K562 (cell line): Measurements from ENCODE around the gene DNAAF8. TPM values are rescaled to one million over a fixed set of nuclear protein-coding genes. Genes with fewer than 3 reads are reported as not detected.

Experiments used
- BCOR ChIP-seq: fragments of 450-650 bp; IDR thresholded peaks from 2 replicates; pipeline ENCODE4 v1.6.1; 2016
- CBX3 ChIP-seq, 2 experiments: IDR thresholded peaks; 1 replicate in 1 of 2; 2 replicates in 1 of 2; pipeline ENCODE4 v1.6.1; 2012; ENCODE audit warnings: inconsistent platforms in 2 of 2, low read length in 2 of 2, borderline replicate concordance in 1 of 2, control low read depth in 1 of 2
- CREM ChIP-seq: IDR thresholded peaks from 2 replicates; pipeline ENCODE4 v1.6.1; 2014; ENCODE audit warnings: antibody characterized with exemption, low read depth
- DDX20 ChIP-seq: fragments of 450-650 bp; IDR thresholded peaks from 2 replicates; pipeline ENCODE4 v1.6.1; 2016; ENCODE audit warnings: missing genetic modification characterization, low read depth, mild to moderate bottlenecking, missing compliant biosample characterization, moderate library complexity
- DIDO1 ChIP-seq: fragments of 450-650 bp; IDR thresholded peaks from 2 replicates; pipeline ENCODE4 v1.6.1; 2016; ENCODE audit warnings: low read depth, missing biosample characterization, missing genetic modification characterization
- FUS ChIP-seq: fragments of 200-400 bp; formaldehyde crosslinking; optimal IDR thresholded peaks from 2 replicates; pipeline ENCODE3; 2017; ENCODE audit warnings: low read depth, low read length
- MBD2 ChIP-seq: sonication (generic); IDR thresholded peaks from 2 replicates; pipeline ENCODE4 v1.6.1; 2016; ENCODE audit warnings: low read depth, borderline replicate concordance
- PHF20 ChIP-seq: fragments of 450-650 bp; IDR thresholded peaks from 2 replicates; pipeline ENCODE4 v1.6.1; 2018; ENCODE audit not compliant: partially characterized antibody
- RAD51 ChIP-seq: fragments of 450-650 bp; IDR thresholded peaks from 2 replicates; pipeline ENCODE4 v1.7.1; 2016; ENCODE audit warnings: low read depth, mild to moderate bottlenecking, borderline replicate concordance
- RBM25 ChIP-seq: fragments of 200-400 bp; formaldehyde crosslinking; IDR thresholded peaks from 2 replicates; pipeline ENCODE4 v1.6.1; 2018; ENCODE audit warnings: low read length, low read depth, moderate library complexity; ENCODE audit not compliant: severe bottlenecking
- RCOR1 ChIP-seq, 2 experiments: IDR thresholded peaks; 2 replicates each; pipeline ENCODE4 v1.6.1; 2012; ENCODE audit warnings: low read depth in 2 of 2, low read length in 2 of 2, borderline replicate concordance in 1 of 2, improper control_type of control experiment in 1 of 2
- RNF2 ChIP-seq: sonication (generic); IDR thresholded peaks from 2 replicates; pipeline ENCODE4 v1.6.1; 2016
- SMAD3 ChIP-seq: fragments of 450-650 bp; formaldehyde crosslinking; conservative IDR thresholded peaks from 2 replicates; pipeline ENCODE4 v1.4.0; 2020; ENCODE audit warnings: mild to moderate bottlenecking
- SMAD4 ChIP-seq: fragments of 250-450 bp; sonication (Bioruptor Pico); conservative IDR thresholded peaks from 2 replicates; pipeline ENCODE4 v1.8.0; 2021; ENCODE audit warnings: inconsistent platforms, mild to moderate bottlenecking, moderate library complexity
- TOE1 ChIP-seq, 2 experiments: fragments of 450-650 bp in 1 of 2; sonication (generic) in 1 of 2; formaldehyde crosslinking in 1 of 2; IDR thresholded peaks; 2 replicates each; pipeline versions ENCODE4 v1.7.1 to v1.8.0; 2016 to 2022; ENCODE audit warnings: borderline replicate concordance in 2 of 2, mild to moderate bottlenecking in 2 of 2, antibody characterized with exemption in 1 of 2, inconsistent platforms in 1 of 2, low read depth in 1 of 2, missing genetic modification reagents in 1 of 2, moderate library complexity in 1 of 2
- ZHX1 ChIP-seq: fragments of 150-350 bp; conservative IDR thresholded peaks from 2 replicates; pipeline ENCODE4 v1.6.1; 2014; ENCODE audit warnings: low read length
- ZKSCAN8 ChIP-seq: fragments of 200-800 bp; sonication (Bioruptor generic); IDR thresholded peaks from 2 replicates; pipeline ENCODE4 v1.6.1; 2016; ENCODE audit warnings: missing genetic modification characterization, missing compliant biosample characterization
- ZNF316 ChIP-seq: fragments of 450-650 bp; IDR thresholded peaks from 2 replicates; pipeline ENCODE4 v1.6.1; 2016
- ZNF586 ChIP-seq: fragments of 450-650 bp; formaldehyde crosslinking; conservative IDR thresholded peaks from 2 replicates; pipeline ENCODE4 v1.4.0; 2020; ENCODE audit warnings: mild to moderate bottlenecking, moderate library complexity
- ZNF592 ChIP-seq: fragments of 450-650 bp; IDR thresholded peaks from 2 replicates; pipeline ENCODE4 v1.6.1; 2017; ENCODE audit warnings: antibody characterized with exemption, mild to moderate bottlenecking
- ZNF766 ChIP-seq: fragments of 200-800 bp; sonication (Bioruptor generic); conservative IDR thresholded peaks from 2 replicates; pipeline ENCODE4 v1.6.1; 2016; ENCODE audit warnings: missing genetic modification characterization, missing compliant biosample characterization
- polyA plus RNA-seq, 8 experiments: library from polyadenylated mRNA; depleted of rRNA in 4 of 8; stranded (reverse) in 5 of 8; unstranded in 3 of 8; fragments of >200 nt; fragmentation: Nextera tagmentation in 2 of 8; fragmentation: Illumina TruSeq in 1 of 8; extraction: Ambion mirVana in 2 of 8; extraction: Trizol in 1 of 8; gene quantifications; 2 replicates each; pipeline versions ENCODE4 v1.2.1 to v1.2.3, GENCODE V29; 2011 to 2014; ENCODE audit warnings: inconsistent platforms in 1 of 8, missing spikeins in 1 of 8
- total RNA-seq, 7 experiments: library from RNA; depleted of rRNA in 6 of 7; stranded (reverse); fragments of >200 nt in 6 of 7; fragmentation: Illumina TruSeq in 2 of 7; extraction: Trizol in 2 of 7; gene quantifications; 2 replicates each; pipeline versions ENCODE4 v1.2.1 to v1.2.3, GENCODE V29; 2011 to 2021; ENCODE audit warnings: low replicate concordance in 1 of 7

The DNAAF8 gene
- total and polyA plus RNA-seq, 9 of the 15 experiments (the other 6 are each of a cell fraction or from before 2014, with no cell fraction given): 0.04 to 0.12 (median 0.10) TPM; not detected in 6

GRCh38 chr16:4766875-4767628 is 32.7 kb downstream of the DNAAF8 start, which contains the start of gene ZNF500 (continued):
- TF ChIP-seq RBM25: peak; percentile 49
- TF ChIP-seq SMAD4 (CRISPR knock-in tag): no peak
- TF ChIP-seq ZNF586 (CRISPR knock-in tag): no peak
- TF ChIP-seq SMAD3 (CRISPR knock-in tag): no peak
- no peak for TF ChIP-seq RAD51
- peak; percentile 39; the same call in 1 of the 2 replicates for TF ChIP-seq ZNF592
- TF ChIP-seq ZKSCAN8 (CRISPR knock-in tag): no peak
- TF ChIP-seq ZHX1: no peak
- TF ChIP-seq RNF2: no peak
- TF ChIP-seq PHF20: peak; percentile 90
- TF ChIP-seq CBX3 (IDR thresholded peaks at IDR 0.05; ENCODE audit: borderline replicate concordance in 1 of 2, low read length in 2 of 2): no peak
- 0 out of 2 replicates have a peak, but pooled peaks have one; percentile 35 for TF ChIP-seq TOE1 (IDR thresholded peaks at IDR 0.05; ENCODE audit: borderline replicate concordance)
- no peak for TF ChIP-seq TOE1 (CRISPR knock-in tag; IDR thresholded peaks at IDR 0.05; ENCODE audit: borderline replicate concordance, low read depth)
- TF ChIP-seq MBD2: peak; percentile 91
- no peak for TF ChIP-seq FUS
- no peak for TF ChIP-seq DDX20
- peak; percentile 94 for TF ChIP-seq CREM
- TF ChIP-seq DIDO1 (tag): peak; percentile 54
- TF ChIP-seq RCOR1 (IDR thresholded peaks at IDR 0.05; ENCODE audit: borderline replicate concordance in 1 of 2, low read depth in 2 of 2, low read length in 2 of 2): peak in 1 of 2 experiments; percentile 16; a peak in 1 of 4 replicates
- TF ChIP-seq BCOR: peak; percentile 87
- peak; percentile 69; the same call in 1 of the 2 replicates for TF ChIP-seq ZNF766 (CRISPR knock-in tag)
- no peak; the same call in 1 of the 2 replicates for TF ChIP-seq ZNF316
